Left lung (tissue), 10 donors: ENCODE data around the gene DLX3. TPM values are rescaled to one million over a fixed set of nuclear protein-coding genes. Genes with fewer than 3 reads are reported as not detected.

ENCODE experiments used
- ATAC-seq: fragments of 200-7000 bp; cut with Tn5 transposase; one replicate; pipeline ENCODE4 v1.9.1; 2020; ENCODE audit warnings: moderate library complexity
- DNase-seq, 4 donors: peaks; one replicate each; pipeline ENCODE4 v3.0.0-alpha.2; 2013 to 2020
- H3K27ac ChIP-seq, 2 donors: fragments of 200-600 bp; sonication (generic) in 1 of 2; one replicate each; pipeline versions ENCODE4 v1.5.0 to v1.8.0; 2020 to 2021
- H3K27me3 ChIP-seq, 2 donors: fragments of 200-600 bp; sonication (generic) in 1 of 2; one replicate each; pipeline versions ENCODE4 v1.5.0 to v1.8.0; 2020 to 2021
- H3K36me3 ChIP-seq, 2 donors: fragments of 200-600 bp; sonication (generic) in 1 of 2; one replicate each; pipeline versions ENCODE4 v1.5.0 to v1.8.0; 2020 to 2021
- H3K4me1 ChIP-seq, 2 donors: fragments of 200-600 bp; one replicate each; pipeline ENCODE4 v1.8.0; 2021
- H3K4me3 ChIP-seq, 2 donors: fragments of 200-600 bp; sonication (generic) in 1 of 2; one replicate each; pipeline versions ENCODE4 v1.5.0 to v1.8.0; 2020 to 2021; ENCODE audit warnings: mild to moderate bottlenecking in 1 of 2
- H3K9me3 ChIP-seq, 2 donors: fragments of 200-600 bp; sonication (generic) in 1 of 2; one replicate each; pipeline versions ENCODE4 v1.5.0 to v1.8.0; 2020 to 2021
- CTCF ChIP-seq, 2 donors: fragments of 200-600 bp; sonication (generic) in 1 of 2; IDR thresholded peaks; one replicate each; pipeline versions ENCODE4 v1.5.0 to v1.8.0; 2021; ENCODE audit warnings: antibody characterized with exemption in 2 of 2
- intact Hi-C, 2 donors: fragments of 100-400 bp; cut with DNase I; formaldehyde crosslinking; loops; one replicate each; pipeline versions ENCODE4 v1.11.2 to v1.14.2; 2022
- polyA plus RNA-seq, 6 donors: library from polyadenylated mRNA; unstranded; fragments of 120-200 nt; gene quantifications; one replicate each; pipeline ENCODE4 v1.2.1, GENCODE V29; 2013; ENCODE audit not compliant: insufficient read length in 6 of 6
- total RNA-seq, 2 donors: library from RNA; stranded (reverse); fragmentation: NEBNext Ultra II Directional; extraction: Animal tissue kit (Norgen Biotek cat#: 25700); gene quantifications; one replicate each; pipeline ENCODE4 v1.2.1, GENCODE V29; 2021
- donor health status: DM: no; HTN: yes; CAD: no.
- donor health status: DM: no; HTN: no; CAD: no.

The DLX3 gene
- total and polyA plus RNA-seq, 8 donors = 0.52 to 2.2 (median 1.3) TPM

DNA sequence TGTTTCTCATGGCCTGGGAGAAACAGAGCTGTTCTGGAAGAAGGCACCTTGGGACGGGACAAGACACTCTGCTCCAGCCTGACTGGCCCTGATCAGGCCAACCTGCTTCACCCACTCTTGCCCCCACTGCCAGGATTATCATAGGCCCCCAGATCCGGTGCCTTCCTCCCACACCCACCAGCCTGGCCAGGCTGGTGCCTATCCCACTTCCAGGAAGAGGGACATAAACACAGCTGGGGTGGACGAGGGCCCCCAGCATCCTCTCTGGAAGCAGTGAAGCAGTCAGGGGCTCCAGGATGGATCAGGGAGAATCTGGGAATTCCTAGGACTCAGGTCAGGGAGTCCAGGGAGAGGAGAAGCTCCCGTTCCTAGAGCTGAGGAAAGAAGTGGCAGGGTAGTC is 44.0 kb upstream of the DLX3 start:
- peaks cover 18 to 53% of the 10 kb centered on the region in 2 donors for H3K4me1 ChIP-seq
- H3K9me3 ChIP-seq = no peaks in the 10 kb centered on the region
- intact Hi-C loops = no loop called here
- no peak for ATAC-seq
- H3K27ac ChIP-seq = peak overlapping the region in 1 of 2 donors; percentile 30
- H3K4me3 ChIP-seq = no peak overlapping the region
- no peaks in the 10 kb centered on the region for H3K27me3 ChIP-seq
- peak in 1 of 4 donors; percentile 16 for DNase-seq
- H3K36me3 ChIP-seq = no peaks in the 10 kb centered on the region
- TF ChIP-seq CTCF (IDR thresholded peaks at IDR 0.05) = no peak

DNA sequence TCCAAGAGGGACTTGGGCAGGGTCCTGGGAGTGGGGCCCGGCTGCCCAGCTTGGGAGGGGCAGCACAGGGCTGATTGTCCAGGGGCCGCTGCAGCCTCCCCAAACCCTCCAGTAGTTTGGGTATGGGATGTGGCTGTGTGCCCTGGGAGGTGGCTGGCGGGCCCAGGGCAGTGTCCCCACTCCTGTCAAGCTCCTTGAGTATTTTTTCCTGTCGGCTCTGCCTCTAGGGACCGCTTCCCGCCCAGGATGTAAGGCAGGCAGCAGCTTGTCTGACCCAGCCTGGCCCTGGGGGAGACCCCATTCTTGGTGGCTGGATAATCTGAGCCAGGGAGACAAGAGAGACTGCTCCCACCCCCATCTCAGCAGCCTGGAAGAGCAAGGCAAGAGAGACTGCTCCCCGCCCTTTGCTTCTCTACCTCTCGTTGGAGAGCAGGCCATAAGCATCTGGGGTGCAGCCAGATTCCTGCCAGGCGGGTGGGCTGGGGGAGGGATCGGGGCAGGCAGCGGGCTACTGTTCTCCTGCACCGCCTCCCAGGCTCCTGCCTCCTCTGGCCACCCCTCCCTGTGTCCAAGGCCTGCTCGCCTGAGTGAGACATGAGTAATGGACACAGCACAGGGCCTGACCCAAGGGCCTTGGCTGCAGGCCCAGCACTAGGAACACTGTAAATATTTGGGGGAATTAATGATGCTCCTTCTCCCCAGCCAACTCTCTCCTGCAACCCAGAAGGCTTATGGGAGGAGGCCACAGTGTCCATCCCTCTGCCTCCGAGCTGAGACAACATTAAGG is 42.5 kb upstream of the DLX3 start:
- Histone ChIP-seq H3K27ac (peak overlapping the region; percentile 67 to 70), H3K4me3 (no peak overlapping the region), H3K36me3 (no peaks in the 10 kb centered on the region), H3K4me1 (peaks cover 20 to 41% of the 10 kb centered on the region in 2 donors), H3K9me3 (no peaks in the 10 kb centered on the region), H3K27me3 (no peaks in the 10 kb centered on the region)
- peak; percentile 80 for ATAC-seq
- intact Hi-C loops = no loop called here
- DNase-seq = peak in 3 of 4 donors; percentile 79 to 88 (median 87)
- no peak for TF ChIP-seq CTCF (IDR thresholded peaks at IDR 0.05)

- DNase-seq (peak in 3 of 4 donors; percentile 52 to 70 (median 66)), ATAC-seq (peak; percentile 45)
- Histone ChIP-seq H3K36me3 (no peaks in the 10 kb centered on the region), H3K9me3 (no peaks in the 10 kb centered on the region), H3K27ac (peak overlapping the region; percentile 70 to 77), H3K4me3 (no peak overlapping the region), H3K27me3 (no peaks in the 10 kb centered on the region), H3K4me1 (peaks cover 20 to 41% of the 10 kb centered on the region in 2 donors)
- TF ChIP-seq CTCF (IDR thresholded peaks at IDR 0.05) = no peak
- intact Hi-C loops = no loop called here
Observed at GRCh38 chr17:50036455-50037261, 41.6 kb upstream of the DLX3 start.

DNA sequence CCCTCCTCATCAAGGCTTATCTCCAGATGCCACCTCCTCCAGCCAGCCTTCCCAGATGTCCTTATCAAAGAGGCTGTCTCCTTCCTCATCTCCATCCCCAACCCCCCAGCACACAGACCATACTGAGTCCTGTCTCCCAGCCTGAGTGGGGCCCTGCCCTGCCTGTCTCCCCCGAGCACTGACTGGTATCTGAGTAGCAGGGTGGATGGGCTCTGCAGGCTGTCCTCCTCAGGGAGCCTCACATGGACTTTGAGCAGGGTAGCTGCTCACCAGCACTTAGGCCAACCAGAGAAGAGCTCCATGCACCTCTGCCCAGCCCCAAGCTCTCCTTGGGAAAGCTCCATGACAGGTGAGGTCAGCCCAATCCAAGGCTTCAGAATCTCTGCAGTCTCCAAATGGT is 40.9 kb upstream of the DLX3 start:
- H3K9me3 ChIP-seq = no peaks in the 10 kb centered on the region
- ATAC-seq (no peak), DNase-seq (no peak)
- H3K4me3 ChIP-seq = no peak overlapping the region
- peak overlapping the region; percentile 70 to 77 for H3K27ac ChIP-seq
- intact Hi-C loops = no loop called here
- H3K4me1 ChIP-seq = peaks cover 20 to 41% of the 10 kb centered on the region in 2 donors
- no peaks in the 10 kb centered on the region for H3K27me3 ChIP-seq
- no peak for TF ChIP-seq CTCF (IDR thresholded peaks at IDR 0.05)
- H3K36me3 ChIP-seq = no peaks in the 10 kb centered on the region

- DNase-seq (peak in 1 of 4 donors; percentile 57), ATAC-seq (peak; percentile 28)
- no peaks in the 10 kb centered on the region for H3K9me3 ChIP-seq
- TF ChIP-seq CTCF (IDR thresholded peaks at IDR 0.05) = no peak
- H3K4me3 ChIP-seq = no peak overlapping the region
- no peaks in the 10 kb centered on the region for H3K27me3 ChIP-seq
- no peaks in the 10 kb centered on the region for H3K36me3 ChIP-seq
- peak overlapping the region; percentile 62 to 77 for H3K27ac ChIP-seq
- H3K4me1 ChIP-seq = peaks cover 20 to 41% of the 10 kb centered on the region in 2 donors
- intact Hi-C loops = no loop called here
Observed at GRCh38 chr17:50035421-50035879, 40.4 kb upstream of the DLX3 start.
